ENCODE data around the gene HJV.
A peak's percentile ranks its signal among the peaks of the same experiment; 100 is the strongest.
"Not testable (repeated sequence)": the region's sequence is repeated elsewhere in the genome, so short reads cannot be mapped to it uniquely, and the experiment has no call there.

HJV gene

DNA sequence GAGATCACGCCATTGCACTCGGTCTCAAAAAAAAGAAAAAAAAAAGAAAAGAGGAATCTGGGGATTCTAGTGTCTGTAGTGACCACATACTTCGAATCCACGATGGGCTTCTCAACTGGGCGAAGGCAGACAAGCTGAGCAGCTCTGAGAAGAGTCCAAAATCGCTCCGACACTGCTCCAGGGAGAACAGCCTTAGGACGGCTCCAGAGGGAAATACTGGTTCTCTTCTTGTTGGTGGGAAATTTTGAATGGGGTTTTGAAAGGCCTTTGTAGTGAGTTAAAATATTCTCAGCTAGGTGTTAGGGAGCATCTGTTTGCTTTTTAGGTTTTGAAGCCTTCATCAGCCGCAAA is 18.3 kb upstream of the HJV start:
- H3K4me3 ChIP-seq (ENCODE audit: low read length) = no peak overlapping the region
- TF ChIP-seq, protein P1, sequence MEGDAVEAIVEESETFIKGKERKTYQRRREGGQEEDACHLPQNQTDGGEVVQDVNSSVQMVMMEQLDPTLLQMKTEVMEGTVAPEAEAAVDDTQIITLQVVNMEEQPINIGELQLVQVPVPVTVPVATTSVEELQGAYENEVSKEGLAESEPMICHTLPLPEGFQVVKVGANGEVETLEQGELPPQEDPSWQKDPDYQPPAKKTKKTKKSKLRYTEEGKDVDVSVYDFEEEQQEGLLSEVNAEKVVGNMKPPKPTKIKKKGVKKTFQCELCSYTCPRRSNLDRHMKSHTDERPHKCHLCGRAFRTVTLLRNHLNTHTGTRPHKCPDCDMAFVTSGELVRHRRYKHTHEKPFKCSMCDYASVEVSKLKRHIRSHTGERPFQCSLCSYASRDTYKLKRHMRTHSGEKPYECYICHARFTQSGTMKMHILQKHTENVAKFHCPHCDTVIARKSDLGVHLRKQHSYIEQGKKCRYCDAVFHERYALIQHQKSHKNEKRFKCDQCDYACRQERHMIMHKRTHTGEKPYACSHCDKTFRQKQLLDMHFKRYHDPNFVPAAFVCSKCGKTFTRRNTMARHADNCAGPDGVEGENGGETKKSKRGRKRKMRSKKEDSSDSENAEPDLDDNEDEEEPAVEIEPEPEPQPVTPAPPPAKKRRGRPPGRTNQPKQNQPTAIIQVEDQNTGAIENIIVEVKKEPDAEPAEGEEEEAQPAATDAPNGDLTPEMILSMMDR (conservative IDR thresholded peaks at IDR 0.05; ENCODE audit: low read length) = no peak
- no peak for DNase-seq (ENCODE audit: low read depth)

DNA sequence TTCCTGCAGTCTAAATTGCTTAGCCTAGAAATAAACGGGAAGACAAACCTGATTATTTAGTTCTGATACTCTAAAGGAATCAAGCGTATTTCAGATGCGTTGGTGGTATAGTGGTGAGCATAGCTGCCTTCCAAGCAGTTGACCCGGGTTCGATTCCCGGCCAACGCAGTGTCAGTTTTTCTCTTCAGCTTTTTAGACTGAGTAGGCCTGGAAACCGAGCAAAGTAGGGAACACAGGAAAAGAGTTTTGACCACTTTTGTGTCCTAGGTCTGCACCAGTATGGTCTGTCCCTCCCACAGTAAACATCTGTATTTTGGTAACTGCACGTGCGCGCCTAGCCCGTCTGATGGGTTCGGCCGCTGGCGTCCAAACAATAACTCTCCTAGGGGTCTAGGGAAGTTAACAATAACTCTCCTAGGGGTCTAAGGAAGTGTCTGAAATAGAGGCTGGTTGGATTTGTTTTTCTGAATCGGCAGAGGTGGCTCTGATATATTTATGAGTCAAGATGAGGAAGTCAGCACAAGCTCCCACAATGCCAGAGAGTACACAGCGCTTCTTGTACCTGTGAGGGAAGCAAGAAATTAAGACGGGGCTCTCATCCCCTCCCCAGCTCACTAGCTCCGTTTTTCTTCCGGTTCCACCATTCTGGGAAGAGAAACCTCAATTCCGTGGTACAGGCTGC is 15.6 kb upstream of the HJV start:
- DNase-seq (ENCODE audit: low read depth) = peak; percentile 90
- peak overlapping the region; percentile 80 for H3K4me3 ChIP-seq (ENCODE audit: low read length)
- TF ChIP-seq, protein P1 (conservative IDR thresholded peaks at IDR 0.05; ENCODE audit: low read length) = no peak

DNA sequence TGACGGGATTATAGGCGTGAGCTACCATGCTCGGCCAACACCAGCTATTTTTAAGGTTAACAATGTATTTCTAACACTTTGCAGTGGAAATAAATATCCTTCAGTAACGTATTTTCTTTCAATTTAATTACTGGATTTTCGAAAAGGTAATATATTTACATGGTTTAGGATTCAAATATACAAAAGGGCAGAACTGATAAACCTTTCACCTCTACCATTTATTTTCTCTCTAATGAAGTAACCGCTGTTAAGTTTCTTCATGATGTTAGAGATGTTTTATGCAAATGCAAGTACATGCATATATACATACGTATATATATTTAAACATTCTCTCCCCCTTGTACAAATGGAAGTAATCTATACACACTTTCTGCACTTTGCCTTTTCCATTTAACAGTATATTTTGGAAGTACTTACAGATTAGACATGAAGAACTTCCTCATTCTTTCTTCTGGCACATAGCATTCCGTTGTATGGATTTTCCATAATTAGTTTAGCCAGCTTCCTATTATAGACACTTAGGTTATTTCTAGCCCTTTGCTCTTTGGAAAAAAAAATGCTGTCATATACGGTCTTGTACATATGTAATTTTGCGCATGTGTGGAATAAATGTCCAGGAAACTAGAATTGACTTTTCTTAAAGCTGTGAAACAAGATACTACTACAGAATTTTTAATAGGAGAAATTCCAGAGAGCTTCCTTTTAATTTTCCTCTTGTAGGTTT is 14.9 kb upstream of the HJV start:
- TF ChIP-seq, protein P1 (conservative IDR thresholded peaks at IDR 0.05; ENCODE audit: low read length) = no peak
- peak overlapping the region; percentile 56 for H3K4me3 ChIP-seq (ENCODE audit: low read length)
- no peak for DNase-seq (ENCODE audit: low read depth)

DNA sequence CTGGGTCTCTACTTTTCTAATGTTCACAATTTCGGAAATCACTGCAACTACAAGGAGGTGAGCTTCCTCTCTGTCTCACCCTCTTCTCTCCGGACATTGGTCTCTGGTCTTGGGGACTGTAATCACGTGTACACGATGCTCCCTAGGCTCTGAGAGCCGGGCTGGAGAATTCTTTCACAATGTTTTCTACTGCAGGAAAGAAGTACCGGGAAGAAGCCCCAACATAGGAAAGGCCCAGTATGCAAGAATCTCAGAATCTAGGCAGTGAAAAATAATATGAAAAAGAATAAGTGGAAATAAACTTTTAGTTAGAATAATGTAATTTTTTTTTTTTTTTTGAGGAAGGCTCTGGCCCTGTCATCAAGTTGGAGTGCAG is 13.5 kb upstream of the HJV start:
- peak overlapping the region; percentile 29 for H3K4me3 ChIP-seq (ENCODE audit: low read length)
- TF ChIP-seq, protein P1 (conservative IDR thresholded peaks at IDR 0.05; ENCODE audit: low read length) = no peak
- no peak for DNase-seq (ENCODE audit: low read depth)

DNA sequence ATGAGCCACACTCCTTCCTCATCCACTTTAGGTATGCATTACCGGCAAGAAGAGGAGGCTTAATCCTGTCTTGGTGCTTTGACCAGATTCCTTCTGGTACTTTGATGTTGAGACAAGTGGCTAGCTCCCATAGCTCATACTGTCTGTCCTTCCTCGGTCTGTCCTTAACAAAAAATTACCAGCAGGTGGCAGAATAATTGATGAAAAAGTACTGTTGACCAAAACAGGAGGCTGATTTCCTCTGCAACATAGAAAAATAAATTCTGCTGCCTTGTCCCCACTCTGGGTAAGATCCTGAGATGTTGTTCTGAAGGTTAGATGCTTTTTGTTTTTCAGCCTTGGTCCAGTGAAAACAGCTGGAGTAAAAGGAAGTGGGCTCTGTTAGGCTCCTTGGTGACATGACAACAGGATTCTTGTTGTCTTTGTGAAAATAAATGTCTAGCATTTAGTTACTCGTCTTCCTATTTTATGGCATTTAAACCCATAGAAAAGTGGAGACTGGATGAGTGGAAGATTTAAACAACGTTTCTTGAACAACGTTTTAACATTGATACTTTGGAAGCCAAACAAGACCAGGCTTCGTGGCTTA is 11.2 kb upstream of the HJV start:
- H3K4me3 ChIP-seq (ENCODE audit: low read length) = no peak overlapping the region
- DNase-seq (ENCODE audit: low read depth) = peak; percentile 61
- TF ChIP-seq, protein P1 (conservative IDR thresholded peaks at IDR 0.05; ENCODE audit: low read length) = peak; percentile 61

DNA sequence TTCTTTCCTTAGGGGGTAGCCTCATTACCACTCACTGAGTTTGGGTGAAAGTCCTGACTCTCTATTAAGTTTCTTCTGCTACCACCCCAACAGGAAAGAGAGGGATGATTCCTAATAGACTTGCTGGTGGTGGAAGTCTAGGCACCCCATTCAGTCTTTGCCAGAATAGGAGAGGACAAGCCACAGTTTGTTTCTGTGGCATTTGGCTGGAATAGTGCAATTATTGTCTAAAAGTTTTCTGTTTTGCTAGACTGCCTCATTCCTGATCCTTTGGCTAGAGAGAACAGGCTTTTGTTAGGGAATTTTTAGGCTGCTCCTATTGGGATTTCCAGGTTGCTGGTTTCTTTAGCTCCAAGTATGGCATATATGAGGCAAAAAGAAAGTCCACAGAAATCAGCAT is 9.9 kb upstream of the HJV start:
- H3K4me3 ChIP-seq (ENCODE audit: low read length) = no peak overlapping the region
- no peak for DNase-seq (ENCODE audit: low read depth)
- TF ChIP-seq, protein P1 (conservative IDR thresholded peaks at IDR 0.05; ENCODE audit: low read length) = no peak

DNA sequence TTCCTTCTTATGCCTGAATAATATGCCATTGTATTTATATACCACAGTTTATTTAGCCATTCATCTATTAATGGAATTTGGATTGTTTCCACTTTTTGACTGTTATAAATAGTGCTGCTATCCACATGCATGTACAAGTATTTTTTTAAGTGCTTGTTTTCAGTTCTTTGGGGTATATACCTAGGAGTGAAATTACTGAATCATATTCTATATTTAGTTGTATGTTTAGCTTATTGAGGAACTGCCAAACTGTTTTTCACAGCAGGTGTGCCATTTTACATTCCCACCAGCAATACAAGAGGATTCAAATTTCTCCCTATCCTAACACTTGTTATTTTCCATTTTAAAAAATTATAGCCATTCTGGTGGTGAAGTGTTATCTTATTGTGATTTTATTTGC is 7.6 kb upstream of the HJV start:
- H3K4me3 ChIP-seq (ENCODE audit: low read length) = no peak overlapping the region
- TF ChIP-seq, protein P1 (conservative IDR thresholded peaks at IDR 0.05; ENCODE audit: low read length) = no peak
- DNase-seq (ENCODE audit: low read depth) = no peak

DNA sequence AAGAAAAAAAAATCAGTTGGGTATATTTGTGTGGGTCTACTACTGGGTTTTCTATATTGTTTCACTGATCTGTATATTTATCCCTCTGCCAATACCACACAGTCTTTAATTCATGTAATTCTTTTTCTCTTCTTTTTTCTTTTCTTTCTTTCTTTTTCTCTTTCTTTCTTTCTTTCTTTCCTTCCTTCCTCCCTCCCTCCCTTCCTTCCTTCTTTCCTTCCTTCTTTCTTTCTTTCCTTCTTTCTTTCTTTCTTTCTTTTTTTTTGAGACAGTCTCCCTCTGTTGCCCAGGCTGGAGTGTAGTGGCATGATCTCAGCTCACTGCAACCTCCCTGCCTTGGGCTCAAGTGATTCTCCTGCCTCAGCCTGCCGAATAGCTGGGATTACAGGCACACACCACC is 5.1 kb upstream of the HJV start:
- not testable (repeated sequence) for DNase-seq (ENCODE audit: low read depth); H3K4me3 ChIP-seq (ENCODE audit: low read length)

DNA sequence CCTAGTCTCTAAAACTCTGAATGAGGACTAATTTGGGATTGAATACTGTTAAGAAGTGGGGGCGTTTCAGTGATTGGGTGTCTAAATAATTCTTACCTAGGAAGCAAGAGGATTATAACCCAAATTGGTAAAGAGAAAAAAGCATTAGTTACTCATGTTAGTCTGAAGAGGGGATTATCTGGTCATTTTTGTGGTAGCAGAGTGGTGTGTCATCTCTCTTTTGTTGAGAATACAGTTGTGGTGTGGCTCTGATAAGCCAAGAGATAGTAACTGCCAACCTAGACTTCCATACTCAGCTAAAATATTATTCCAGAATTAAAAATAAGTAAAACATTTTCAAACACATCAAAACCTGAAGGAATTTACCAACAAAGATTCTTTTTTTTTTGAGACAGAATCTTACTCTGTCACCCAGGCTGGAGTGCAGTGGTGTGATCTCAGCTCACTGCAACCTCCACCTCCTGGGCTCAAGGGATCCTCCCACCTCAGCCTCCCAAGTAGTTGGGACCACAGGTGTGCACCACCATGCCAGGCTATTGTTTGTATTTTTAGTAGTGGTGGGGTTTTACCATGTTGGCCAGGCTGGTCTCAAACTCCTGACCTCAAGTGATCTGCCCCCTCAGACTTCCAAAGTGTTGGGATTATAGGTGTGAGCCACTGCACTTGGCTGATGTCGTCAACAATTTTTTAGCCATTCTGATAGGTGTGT is 4.4 kb upstream of the HJV start:
- H3K4me3 ChIP-seq (ENCODE audit: low read length); DNase-seq (ENCODE audit: low read depth): not testable (repeated sequence)
